Measurements from ENCODE around the gene MYO5C.

DNA sequence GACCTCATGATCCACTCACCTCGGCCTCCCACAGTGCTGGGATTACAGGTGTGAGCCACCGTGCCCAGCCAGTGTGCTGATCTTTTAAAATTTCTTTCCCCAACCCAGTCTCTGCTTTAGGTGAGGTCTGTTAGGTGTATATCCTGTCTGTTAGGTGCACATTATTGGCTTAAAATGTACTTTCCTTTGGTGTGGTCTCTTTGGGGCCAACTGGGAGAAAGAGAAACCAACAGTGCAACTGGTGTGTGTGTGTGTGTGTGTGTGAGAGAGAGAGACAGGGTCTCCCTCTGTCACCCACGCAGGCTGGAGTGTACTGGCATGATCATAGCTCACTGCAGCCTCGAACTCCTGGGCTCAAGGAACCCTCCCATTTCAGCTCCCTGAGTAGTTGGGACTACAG, 54.1 kb downstream of the MYO5C start:
- TF ChIP-seq POLR2A (IDR thresholded peaks at IDR 0.05): no peak
- no peak for TF ChIP-seq CTCF (IDR thresholded peaks at IDR 0.05)

Data from adrenal gland (tissue), 5 donors.